Measurements from ENCODE around the gene CASP5. TPM values are rescaled to one million over a fixed set of nuclear protein-coding genes. Genes with fewer than 3 reads are reported as not detected.

Gene CASP5
- total RNA-seq, 1 donor: not detected

GRCh38 chr11:104967534-104968354 is 55.2 kb downstream of the CASP5 start:
- peak overlapping the region; percentile 64 for H3K4me3 ChIP-seq (ENCODE audit: low read depth, low read length)
- TF ChIP-seq, protein P1, sequence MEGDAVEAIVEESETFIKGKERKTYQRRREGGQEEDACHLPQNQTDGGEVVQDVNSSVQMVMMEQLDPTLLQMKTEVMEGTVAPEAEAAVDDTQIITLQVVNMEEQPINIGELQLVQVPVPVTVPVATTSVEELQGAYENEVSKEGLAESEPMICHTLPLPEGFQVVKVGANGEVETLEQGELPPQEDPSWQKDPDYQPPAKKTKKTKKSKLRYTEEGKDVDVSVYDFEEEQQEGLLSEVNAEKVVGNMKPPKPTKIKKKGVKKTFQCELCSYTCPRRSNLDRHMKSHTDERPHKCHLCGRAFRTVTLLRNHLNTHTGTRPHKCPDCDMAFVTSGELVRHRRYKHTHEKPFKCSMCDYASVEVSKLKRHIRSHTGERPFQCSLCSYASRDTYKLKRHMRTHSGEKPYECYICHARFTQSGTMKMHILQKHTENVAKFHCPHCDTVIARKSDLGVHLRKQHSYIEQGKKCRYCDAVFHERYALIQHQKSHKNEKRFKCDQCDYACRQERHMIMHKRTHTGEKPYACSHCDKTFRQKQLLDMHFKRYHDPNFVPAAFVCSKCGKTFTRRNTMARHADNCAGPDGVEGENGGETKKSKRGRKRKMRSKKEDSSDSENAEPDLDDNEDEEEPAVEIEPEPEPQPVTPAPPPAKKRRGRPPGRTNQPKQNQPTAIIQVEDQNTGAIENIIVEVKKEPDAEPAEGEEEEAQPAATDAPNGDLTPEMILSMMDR (IDR thresholded peaks at IDR 0.05; ENCODE audit: insufficient read depth, low read length): no peak
- peak; percentile 31 for DNase-seq (ENCODE audit: low read depth)

DNA sequence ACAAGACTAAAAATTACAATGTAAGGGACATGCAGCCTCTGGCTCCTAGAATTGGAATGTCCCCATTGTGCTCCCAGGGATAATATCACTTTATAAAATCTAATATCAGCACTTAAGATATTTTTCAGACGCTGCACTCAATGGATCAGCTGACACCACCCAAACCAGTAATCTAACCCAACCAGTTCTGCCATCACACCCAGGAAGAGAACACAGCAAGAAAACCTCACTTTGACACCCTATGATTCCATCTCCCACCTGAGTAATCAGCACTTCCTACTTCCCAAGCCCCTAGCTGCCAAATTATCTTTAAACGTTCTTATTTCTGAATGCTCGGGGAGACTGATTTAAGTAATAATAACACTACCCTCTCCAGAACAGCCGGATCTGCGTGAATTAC is 57.2 kb downstream of the CASP5 start:
- no peak for DNase-seq (ENCODE audit: low read depth)
- TF ChIP-seq, protein P1 (IDR thresholded peaks at IDR 0.05; ENCODE audit: insufficient read depth, low read length): no peak
- H3K4me3 ChIP-seq (ENCODE audit: low read depth, low read length): no peak overlapping the region

DNA sequence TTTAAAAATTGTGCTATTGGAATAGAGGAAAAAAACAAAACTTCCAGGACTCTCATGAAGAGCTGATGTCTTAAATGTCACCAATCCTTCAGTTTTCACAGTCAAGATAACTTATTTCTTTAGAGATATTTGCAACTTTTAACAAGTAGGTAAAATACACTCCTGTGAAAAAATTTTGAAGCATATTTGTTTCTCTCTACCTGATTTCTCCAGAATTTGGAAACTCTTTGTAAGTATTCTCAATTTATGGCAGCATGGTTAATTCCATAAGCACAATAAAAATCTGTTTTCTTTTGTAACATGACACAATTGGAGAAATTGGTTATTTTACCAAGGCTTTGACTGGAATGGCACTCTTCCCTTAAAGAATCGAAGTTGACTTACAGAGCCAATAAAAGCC is 58.7 kb downstream of the CASP5 start:
- TF ChIP-seq, protein P1 (IDR thresholded peaks at IDR 0.05; ENCODE audit: insufficient read depth, low read length): no peak
- no peak for DNase-seq (ENCODE audit: low read depth)
- no peak overlapping the region for H3K4me3 ChIP-seq (ENCODE audit: low read depth, low read length)

- DNase-seq (ENCODE audit: low read depth): no peak
- H3K4me3 ChIP-seq (ENCODE audit: low read depth, low read length): no peak overlapping the region
- TF ChIP-seq, protein P1 (IDR thresholded peaks at IDR 0.05; ENCODE audit: insufficient read depth, low read length): no peak
Observed at GRCh38 chr11:104962852-104963251, 60.1 kb downstream of the CASP5 start.

DNA sequence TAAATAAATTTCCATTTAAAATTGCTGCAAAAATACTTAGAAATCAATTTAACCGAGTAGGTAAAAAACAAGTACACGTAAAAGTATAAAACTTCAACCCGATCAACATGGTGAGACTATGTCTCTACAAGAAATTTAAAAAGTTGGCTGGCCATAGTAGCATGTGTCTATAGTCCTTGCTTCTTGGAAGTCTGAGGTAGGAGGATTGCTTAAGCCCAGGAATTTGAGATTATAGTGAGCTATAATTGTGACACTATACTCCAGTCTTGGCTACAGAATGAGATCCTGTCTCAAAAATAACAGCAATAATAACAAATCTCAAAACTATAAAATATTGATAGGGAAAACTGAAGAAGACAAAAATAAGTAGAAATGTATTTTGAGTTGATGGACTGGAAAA is 65.7 kb downstream of the CASP5 start:
- TF ChIP-seq, protein P1 (IDR thresholded peaks at IDR 0.05; ENCODE audit: insufficient read depth, low read length): no peak
- H3K4me3 ChIP-seq (ENCODE audit: low read depth, low read length): no peak overlapping the region
- DNase-seq (ENCODE audit: low read depth): peak; percentile 35

GRCh38 chr11:104956528-104956927 is 66.4 kb downstream of the CASP5 start:
- no peak overlapping the region for H3K4me3 ChIP-seq (ENCODE audit: low read depth, low read length)
- DNase-seq (ENCODE audit: low read depth): no peak
- TF ChIP-seq, protein P1 (IDR thresholded peaks at IDR 0.05; ENCODE audit: insufficient read depth, low read length): no peak
